ENCODE results near the gene WWP2.
"Not testable (repeated sequence)": the region's sequence is repeated elsewhere in the genome, so short reads cannot be mapped to it uniquely, and the experiment has no call there.

The WWP2 gene

GRCh38 chr16:69796285-69797118 lies 34.4 kb downstream of the WWP2 start:
- peak; percentile 2 for DNase-seq (ENCODE audit: low read depth)

GRCh38 chr16:69798466-69798865 lies 36.3 kb downstream of the WWP2 start:
- no peak for DNase-seq (ENCODE audit: low read depth)

GRCh38 chr16:69799611-69800031 lies 37.5 kb downstream of the WWP2 start:
- no peak for DNase-seq (ENCODE audit: low read depth)

- DNase-seq (ENCODE audit: low read depth), result no peak
Measured at GRCh38 chr16:69804297-69804696, 42.2 kb downstream of the WWP2 start.

- not testable (repeated sequence) for DNase-seq (ENCODE audit: low read depth)
Measured at GRCh38 chr16:69806776-69807175, 44.6 kb downstream of the WWP2 start.

- DNase-seq (ENCODE audit: low read depth), result no peak
Measured at GRCh38 chr16:69812688-69813014, 50.5 kb downstream of the WWP2 start.

- DNase-seq (ENCODE audit: low read depth), result no peak
Measured at GRCh38 chr16:69814078-69814477, 51.9 kb downstream of the WWP2 start.

GRCh38 chr16:69814561-69814960 lies 52.4 kb downstream of the WWP2 start:
- DNase-seq (ENCODE audit: low read depth), result no peak

GRCh38 chr16:69815216-69815883 lies 53.2 kb downstream of the WWP2 start:
- not testable (repeated sequence) for DNase-seq (ENCODE audit: low read depth)

GRCh38 chr16:69816996-69817395 lies 54.9 kb downstream of the WWP2 start:
- DNase-seq (ENCODE audit: low read depth), result no peak

- no peak for DNase-seq (ENCODE audit: low read depth)
Measured at GRCh38 chr16:69818891-69819545, 56.9 kb downstream of the WWP2 start.

- DNase-seq (ENCODE audit: low read depth), result no peak
Measured at GRCh38 chr16:69820926-69821541, 58.9 kb downstream of the WWP2 start.

- no peak for DNase-seq (ENCODE audit: low read depth)
Measured at GRCh38 chr16:69821844-69822173, 59.7 kb downstream of the WWP2 start.

GRCh38 chr16:69822174-69822935 lies 60.2 kb downstream of the WWP2 start:
- DNase-seq (ENCODE audit: low read depth), result no peak

GRCh38 chr16:69823831-69824563 lies 61.9 kb downstream of the WWP2 start:
- no peak for DNase-seq (ENCODE audit: low read depth)

- not testable (repeated sequence) for DNase-seq (ENCODE audit: low read depth)
Measured at GRCh38 chr16:69824564-69825142, 62.5 kb downstream of the WWP2 start.

GRCh38 chr16:69827524-69827923 lies 65.4 kb downstream of the WWP2 start:
- no peak for DNase-seq (ENCODE audit: low read depth)

GRCh38 chr16:69829338-69829737 lies 67.2 kb downstream of the WWP2 start:
- no peak for DNase-seq (ENCODE audit: low read depth)

GRCh38 chr16:69830146-69830533 lies 68.0 kb downstream of the WWP2 start:
- no peak for DNase-seq (ENCODE audit: low read depth)

GRCh38 chr16:69830534-69831211 lies 68.5 kb downstream of the WWP2 start:
- no peak for DNase-seq (ENCODE audit: low read depth)

Measured in stimulated activated CD4-positive, alpha-beta T cell treated with anti-CD3 and anti-CD28 coated beads, Interleukin-2, amount 100 ng/mL, for 4 hours (primary cell).